Measurements from ENCODE around the gene B3GAT2.

Gene B3GAT2, protein sequence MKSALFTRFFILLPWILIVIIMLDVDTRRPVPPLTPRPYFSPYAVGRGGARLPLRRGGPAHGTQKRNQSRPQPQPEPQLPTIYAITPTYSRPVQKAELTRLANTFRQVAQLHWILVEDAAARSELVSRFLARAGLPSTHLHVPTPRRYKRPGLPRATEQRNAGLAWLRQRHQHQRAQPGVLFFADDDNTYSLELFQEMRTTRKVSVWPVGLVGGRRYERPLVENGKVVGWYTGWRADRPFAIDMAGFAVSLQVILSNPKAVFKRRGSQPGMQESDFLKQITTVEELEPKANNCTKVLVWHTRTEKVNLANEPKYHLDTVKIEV

DNA sequence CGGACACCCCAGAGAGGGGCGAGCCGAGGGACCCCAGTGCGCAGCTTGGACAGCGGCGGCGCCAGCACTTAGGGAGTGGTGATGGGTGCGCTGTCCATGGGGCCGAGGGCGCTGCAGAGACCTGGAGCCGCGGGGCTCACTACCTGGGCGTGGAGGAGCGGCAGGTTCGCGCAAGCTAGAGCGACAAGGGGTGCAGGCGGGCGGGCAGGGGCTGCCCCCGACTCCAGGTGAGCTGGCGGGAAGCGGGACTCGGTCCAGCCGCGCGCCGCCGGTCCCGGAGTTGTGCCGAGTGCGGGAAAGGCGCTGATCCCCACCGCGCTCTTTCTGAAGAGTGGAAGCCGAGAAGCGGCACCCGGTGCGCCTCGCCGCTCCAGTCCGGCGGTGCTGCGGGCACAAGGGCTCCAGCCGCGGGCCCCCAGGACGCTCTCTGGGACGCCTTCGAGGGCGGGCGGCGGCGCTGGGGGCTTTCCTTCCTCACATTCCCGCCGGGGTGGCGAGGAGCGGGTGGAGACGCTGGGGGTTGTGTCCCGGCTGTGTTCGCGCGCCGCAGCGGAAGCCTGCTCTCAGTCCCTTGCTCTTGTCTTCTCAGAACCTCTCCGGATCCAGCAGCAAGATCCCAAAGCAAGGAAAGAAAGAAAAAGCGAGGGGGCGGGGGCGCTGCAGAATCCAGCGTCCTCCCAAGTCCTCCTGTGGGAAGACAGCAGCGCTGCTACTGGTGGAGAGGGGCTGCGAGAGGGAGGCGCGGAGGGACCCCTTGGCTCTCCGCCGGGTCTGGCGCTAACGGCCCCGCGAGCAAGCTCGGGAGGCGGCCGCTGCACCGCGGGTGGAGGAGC, at the start of gene B3GAT2:
B3GAT2 (minus strand) TSS at position 610 of the 833 bp plus-strand sequence. CDS start 631 bp downstream, outside the sequence.
- TF ChIP-seq, protein P1, sequence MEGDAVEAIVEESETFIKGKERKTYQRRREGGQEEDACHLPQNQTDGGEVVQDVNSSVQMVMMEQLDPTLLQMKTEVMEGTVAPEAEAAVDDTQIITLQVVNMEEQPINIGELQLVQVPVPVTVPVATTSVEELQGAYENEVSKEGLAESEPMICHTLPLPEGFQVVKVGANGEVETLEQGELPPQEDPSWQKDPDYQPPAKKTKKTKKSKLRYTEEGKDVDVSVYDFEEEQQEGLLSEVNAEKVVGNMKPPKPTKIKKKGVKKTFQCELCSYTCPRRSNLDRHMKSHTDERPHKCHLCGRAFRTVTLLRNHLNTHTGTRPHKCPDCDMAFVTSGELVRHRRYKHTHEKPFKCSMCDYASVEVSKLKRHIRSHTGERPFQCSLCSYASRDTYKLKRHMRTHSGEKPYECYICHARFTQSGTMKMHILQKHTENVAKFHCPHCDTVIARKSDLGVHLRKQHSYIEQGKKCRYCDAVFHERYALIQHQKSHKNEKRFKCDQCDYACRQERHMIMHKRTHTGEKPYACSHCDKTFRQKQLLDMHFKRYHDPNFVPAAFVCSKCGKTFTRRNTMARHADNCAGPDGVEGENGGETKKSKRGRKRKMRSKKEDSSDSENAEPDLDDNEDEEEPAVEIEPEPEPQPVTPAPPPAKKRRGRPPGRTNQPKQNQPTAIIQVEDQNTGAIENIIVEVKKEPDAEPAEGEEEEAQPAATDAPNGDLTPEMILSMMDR (IDR thresholded peaks at IDR 0.05; ENCODE audit: low read depth, low read length), result no peak
- DNase-seq (ENCODE audit: extremely low read depth, low read depth), result no peak

DNA sequence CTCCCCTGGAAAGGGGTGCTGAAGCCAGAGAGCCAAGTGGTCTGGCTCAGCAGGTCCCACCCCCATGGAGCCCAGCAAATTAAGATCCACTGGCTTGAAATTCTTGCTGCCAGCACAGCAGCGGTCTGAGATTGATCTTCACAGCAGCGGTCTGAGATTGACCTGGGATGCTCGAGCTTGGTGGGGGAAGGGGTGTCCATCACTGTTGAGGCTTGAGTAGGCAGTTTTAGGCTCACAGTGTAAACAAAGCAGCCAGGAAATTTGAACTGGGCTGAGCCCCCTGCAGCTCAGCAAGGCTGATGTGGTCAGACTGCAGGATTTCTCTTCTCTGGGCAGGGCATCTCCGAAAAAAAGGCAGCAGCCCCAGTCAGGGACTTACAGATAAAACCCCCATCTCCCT, 41.3 kb upstream of the B3GAT2 start:
- no peak for DNase-seq (ENCODE audit: extremely low read depth, low read depth)
- TF ChIP-seq, protein P1 (IDR thresholded peaks at IDR 0.05; ENCODE audit: low read depth, low read length), result no peak

DNA sequence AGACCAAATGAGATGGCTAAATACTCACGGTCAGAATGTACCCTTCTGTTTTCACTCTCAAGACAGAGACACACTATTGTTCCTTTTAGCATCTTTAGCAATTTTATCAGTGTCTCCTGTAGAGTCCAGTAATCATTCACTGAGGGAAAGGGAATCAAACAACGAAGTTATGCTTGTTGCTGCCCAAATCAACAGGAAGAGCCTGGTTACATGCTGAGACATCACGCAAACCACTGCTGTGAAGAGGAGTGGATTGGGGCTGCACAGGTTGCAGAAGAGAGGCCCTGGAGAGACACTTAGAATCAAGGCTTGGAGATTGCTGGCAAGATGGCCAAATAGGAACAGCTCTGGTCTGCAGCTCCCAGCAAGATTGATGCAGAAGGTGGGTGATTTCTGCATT, 40.5 kb upstream of the B3GAT2 start:
- TF ChIP-seq, protein P1 (IDR thresholded peaks at IDR 0.05; ENCODE audit: low read depth, low read length), result no peak

DNA sequence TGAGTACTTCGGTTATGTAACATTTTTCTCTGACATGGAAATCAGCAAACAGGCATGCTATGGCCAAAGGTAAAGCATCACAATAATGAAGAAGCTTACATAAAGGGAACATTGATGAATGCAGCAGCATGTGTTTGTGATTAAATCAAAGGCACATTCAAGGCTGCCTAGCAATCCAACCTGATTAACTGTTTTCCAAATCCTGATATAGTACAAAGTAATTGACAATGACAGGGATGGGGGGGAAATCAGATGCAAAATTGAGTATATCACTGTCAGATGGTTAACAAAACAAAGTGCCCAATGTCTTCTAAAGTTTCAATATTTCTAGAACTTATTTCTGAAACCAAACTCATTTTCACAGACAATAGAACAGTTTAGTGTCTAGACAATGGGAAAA, 39.2 kb upstream of the B3GAT2 start:
- DNase-seq (ENCODE audit: extremely low read depth, low read depth), result no peak
- TF ChIP-seq, protein P1 (IDR thresholded peaks at IDR 0.05; ENCODE audit: low read depth, low read length), result no peak

More for the DNA sequence above, 40.5 kb upstream of the B3GAT2 start:
- no peak for DNase-seq (ENCODE audit: extremely low read depth, low read depth)

DNA sequence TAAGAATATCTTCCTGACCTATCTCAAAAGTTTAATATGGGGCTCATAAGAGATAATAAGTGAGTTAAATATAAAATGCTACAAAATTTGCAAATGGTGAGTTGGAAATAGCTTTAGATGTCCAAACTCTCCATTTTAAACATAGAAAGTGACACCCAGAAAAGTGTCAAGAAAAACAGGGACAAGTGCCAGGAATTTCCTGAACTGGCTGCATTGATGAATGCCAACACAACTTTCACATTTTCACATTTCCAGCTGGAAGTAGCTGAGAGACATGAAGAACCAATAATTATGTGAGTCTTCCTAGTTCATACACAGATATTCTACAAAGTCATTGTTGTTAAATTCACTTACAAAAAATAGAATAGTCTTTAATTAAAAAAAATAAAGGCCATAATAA, 38.6 kb upstream of the B3GAT2 start:
- no peak for DNase-seq (ENCODE audit: extremely low read depth, low read depth)
- TF ChIP-seq, protein P1 (IDR thresholded peaks at IDR 0.05; ENCODE audit: low read depth, low read length), result no peak

DNA sequence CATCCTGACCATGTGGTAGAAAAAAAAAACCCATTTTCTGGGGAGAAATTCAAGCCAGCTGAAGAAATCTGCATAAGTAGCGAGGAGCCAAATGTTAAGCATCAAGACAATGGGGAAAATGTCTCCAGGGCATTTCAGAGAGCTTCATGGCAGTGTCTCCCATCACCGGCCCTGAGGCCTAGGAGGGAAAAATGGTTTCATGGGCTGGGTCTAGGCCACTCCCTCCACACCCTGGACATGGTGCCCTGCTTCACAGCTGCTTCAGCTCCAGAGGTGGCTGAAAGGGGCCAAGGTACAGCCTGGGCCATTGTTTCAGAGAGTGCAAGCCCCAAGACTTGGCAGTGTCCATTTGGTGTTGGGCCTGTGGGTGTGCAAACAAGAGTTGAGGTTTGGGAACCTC, 34.4 kb upstream of the B3GAT2 start:
- TF ChIP-seq, protein P1 (IDR thresholded peaks at IDR 0.05; ENCODE audit: low read depth, low read length), result no peak
- no peak for DNase-seq (ENCODE audit: extremely low read depth, low read depth)

DNA sequence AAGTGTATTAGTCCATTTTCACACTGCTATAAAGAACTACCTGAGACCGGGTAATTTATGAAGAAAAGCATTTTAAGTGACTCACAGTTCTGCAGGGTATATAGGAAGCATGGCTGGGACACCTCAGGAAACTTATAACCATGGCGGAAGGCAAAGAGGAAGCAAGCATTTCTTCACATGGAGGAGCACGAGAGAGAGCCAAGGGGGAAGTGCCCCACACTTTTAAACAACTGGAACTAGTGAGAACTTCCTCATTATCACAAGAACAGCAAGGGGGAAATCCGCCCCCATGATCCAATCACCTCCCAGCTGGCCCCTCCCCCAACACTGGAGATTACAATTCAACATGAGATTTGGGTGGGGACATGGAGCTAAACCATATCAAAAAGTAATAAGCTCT, 28.3 kb upstream of the B3GAT2 start:
- DNase-seq (ENCODE audit: extremely low read depth, low read depth), result no peak
- TF ChIP-seq, protein P1 (IDR thresholded peaks at IDR 0.05; ENCODE audit: low read depth, low read length), result no peak

Measured in AG09319 (cell line).